Measurements from ENCODE around the gene C12orf60.

The C12orf60 gene

DNA sequence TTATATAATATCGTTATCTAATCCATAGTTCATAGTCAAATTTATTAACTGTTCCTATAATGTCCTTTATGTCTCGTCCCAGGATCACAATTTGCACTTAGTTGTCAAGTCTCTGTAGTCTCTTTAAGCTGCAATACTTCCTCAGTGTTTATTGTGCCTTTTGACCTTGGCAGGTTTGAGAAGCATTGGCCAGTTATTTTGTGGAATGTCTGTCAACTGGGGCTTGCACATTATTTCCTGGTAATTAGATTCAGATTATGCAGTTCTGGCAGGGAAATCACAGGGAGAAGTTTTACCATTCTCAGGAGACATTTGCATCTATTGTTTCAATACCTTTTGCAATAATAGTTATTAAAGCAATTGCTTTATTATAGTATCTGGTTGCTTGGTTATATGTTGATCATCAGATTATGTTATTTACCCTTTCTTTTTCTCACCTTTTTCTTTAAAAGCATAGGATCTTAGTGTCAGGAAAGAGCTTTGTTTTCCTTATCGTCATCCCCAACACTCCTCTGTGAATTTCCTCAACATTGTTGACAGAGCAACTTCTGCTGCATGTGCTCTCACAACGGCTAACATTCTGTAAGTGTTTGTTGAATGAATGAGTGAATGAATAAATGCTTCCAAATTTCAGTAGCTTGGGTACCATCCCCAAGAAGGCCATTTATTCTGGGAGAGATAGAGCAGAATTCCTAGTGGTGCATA, 43.6 kb downstream of the C12orf60 start:
- no peak overlapping the region for H3K4me3 ChIP-seq (ENCODE audit: low read depth, low read length)
- TF ChIP-seq CTCF (IDR thresholded peaks at IDR 0.05; ENCODE audit: insufficient read depth, low read length, missing control alignments) = no peak
- POLR2A ChIA-PET = no interaction called here
- DNase-seq (ENCODE audit: low read depth, low spot score) = no peak
- CTCF ChIA-PET = interaction anchor here (1.0 to 12.7 kb wide), 10 partner anchors 10 to 375 kb away, joined by 3 to 179 read pairs (median 4); partner anchors contain the start of gene RERG

DNA sequence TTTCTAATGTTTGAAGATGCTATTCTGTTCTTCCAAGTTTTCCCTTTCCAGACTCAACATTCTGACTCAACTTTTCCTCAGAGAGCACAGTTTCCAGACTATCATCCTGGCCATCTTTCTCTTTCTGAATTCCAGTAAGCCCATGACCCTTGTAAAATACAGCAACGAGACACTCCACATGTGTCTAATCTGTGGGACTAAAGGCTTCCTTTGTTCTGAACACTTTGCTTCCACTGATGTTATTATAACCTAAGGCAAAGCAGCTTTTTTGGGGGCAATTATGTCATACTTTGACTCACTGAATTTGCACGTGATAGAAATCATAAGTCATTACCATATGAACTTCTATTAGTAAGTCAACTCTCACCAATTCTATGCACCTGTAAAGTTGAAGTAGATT, 46.2 kb downstream of the C12orf60 start:
- no peak overlapping the region for H3K4me3 ChIP-seq (ENCODE audit: low read depth, low read length)
- no peak for TF ChIP-seq CTCF (IDR thresholded peaks at IDR 0.05; ENCODE audit: insufficient read depth, low read length, missing control alignments)
- ChIA-PET POLR2A (no interaction called here), CTCF (interaction anchor here (1.8 to 12.7 kb wide), 3 partner anchors 40 to 372 kb away, joined by 4 to 179 read pairs (median 5); no protein-coding TSS in a partner anchor)
- no peak for DNase-seq (ENCODE audit: low read depth, low spot score)

- no peak for TF ChIP-seq CTCF (IDR thresholded peaks at IDR 0.05; ENCODE audit: insufficient read depth, low read length, missing control alignments)
- POLR2A ChIA-PET = no interaction called here
These were observed 47.6 kb downstream of the C12orf60 start for GRCh38 chr12:14850929-14851663.

DNA sequence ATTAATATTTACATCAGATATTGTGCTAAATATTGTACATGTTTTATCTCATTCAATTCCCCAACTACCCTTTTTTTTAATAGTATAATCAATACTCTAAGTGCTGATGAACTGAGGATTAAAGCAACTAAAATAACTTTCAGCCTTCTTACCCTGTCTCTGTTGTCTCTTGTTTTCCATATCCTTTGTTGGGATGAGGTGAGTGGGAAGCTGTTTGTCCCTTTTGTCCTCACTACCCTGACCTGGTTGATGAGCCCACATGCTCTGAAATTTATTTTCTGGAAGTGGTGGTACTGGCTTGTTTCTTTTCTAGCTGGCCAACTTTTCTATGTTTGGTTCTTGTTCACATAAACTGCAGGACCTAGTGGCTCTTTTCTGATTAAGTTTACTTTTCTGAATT, 49.4 kb downstream of the C12orf60 start:
- CTCF ChIA-PET = interaction anchor here (1.2 to 12.7 kb wide), 2 partner anchors 8 to 140 kb away, joined by 4 to 179 read pairs; no protein-coding TSS in a partner anchor
- H3K4me3 ChIP-seq (ENCODE audit: low read depth, low read length) = no peak overlapping the region
- no peak for TF ChIP-seq CTCF (IDR thresholded peaks at IDR 0.05; ENCODE audit: insufficient read depth, low read length, missing control alignments)
- POLR2A ChIA-PET = no interaction called here
- no peak for DNase-seq (ENCODE audit: low read depth, low spot score)

More at GRCh38 chr12:14850929-14851663, 47.6 kb downstream of the C12orf60 start:
- CTCF ChIA-PET = interaction anchor here (1.8 to 12.7 kb wide), 3 partner anchors 41 to 371 kb away, joined by 4 to 179 read pairs (median 5); no protein-coding TSS in a partner anchor
- no peak overlapping the region for H3K4me3 ChIP-seq (ENCODE audit: low read depth, low read length)
- no peak for DNase-seq (ENCODE audit: low read depth, low spot score)

- POLR2A ChIA-PET = no interaction called here
- no peak for DNase-seq (ENCODE audit: low read depth, low spot score)
- no peak for TF ChIP-seq CTCF (IDR thresholded peaks at IDR 0.05; ENCODE audit: insufficient read depth, low read length, missing control alignments)
- CTCF ChIA-PET = interaction anchor here (1.2 to 12.7 kb wide), 2 partner anchors 9 to 139 kb away, joined by 4 to 179 read pairs; no protein-coding TSS in a partner anchor
- H3K4me3 ChIP-seq (ENCODE audit: low read depth, low read length) = no peak overlapping the region
These were observed 50.5 kb downstream of the C12orf60 start for GRCh38 chr12:14853961-14854360.

GRCh38 chr12:14854586-14855183, 51.2 kb downstream of the C12orf60 start:
- ChIA-PET POLR2A (no interaction called here), CTCF (interaction anchor here (2.2 kb wide), 1 partner anchor 10 kb away, joined by 8 read pairs; no protein-coding TSS in a partner anchor)
- H3K4me3 ChIP-seq (ENCODE audit: low read depth, low read length) = no peak overlapping the region
- no peak for TF ChIP-seq CTCF (IDR thresholded peaks at IDR 0.05; ENCODE audit: insufficient read depth, low read length, missing control alignments)
- DNase-seq (ENCODE audit: low read depth, low spot score) = no peak
